GM18526 (cell line): ENCODE data around the gene SGCG.

Source experiments
- POLR2A ChIP-seq: IDR thresholded peaks from 3 replicates; pipeline ENCODE4 v1.6.1; 2011; ENCODE audit not compliant: insufficient read length; ENCODE audit errors: extremely low read depth

The SGCG gene

DNA sequence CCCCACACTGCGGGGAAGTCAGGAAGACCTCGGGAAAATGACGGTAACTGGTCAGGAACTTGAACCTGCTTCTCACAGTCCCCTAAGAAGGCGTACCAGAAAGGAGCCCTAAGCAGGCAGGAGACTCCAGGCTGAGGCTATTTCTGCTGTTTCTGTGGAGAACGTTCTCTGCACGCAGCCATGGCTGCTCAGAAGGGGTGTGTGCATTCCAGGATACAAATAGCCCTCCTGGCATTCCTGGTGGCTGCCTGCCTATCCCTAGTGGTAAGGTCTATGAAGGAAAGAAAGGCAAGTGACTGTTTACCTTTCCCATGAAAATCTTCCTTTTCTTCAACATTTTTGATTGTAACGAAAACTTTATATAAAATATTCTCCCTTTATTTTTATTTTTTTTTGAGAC lies 2.5 kb downstream of the SGCG start:
- TF ChIP-seq POLR2A: no peak

DNA sequence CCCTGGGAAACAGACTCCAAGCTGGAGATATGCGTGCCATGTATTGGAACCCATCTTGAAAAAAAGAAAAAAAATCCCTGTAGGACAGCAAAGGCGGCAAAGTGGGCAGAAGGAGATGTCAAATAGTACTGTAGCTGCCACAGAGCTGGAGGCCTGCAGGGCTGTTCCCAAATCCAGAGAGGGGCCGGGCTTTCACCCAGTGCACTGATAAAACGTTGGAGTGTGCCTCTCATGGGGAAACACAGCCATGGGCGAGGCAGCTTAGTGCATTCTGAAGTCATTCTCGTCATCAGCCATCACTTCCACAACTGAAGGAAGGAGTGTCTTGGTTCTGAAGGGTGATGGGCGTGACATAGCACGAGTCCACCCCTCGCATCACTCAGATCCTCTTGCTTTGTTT lies 4.8 kb downstream of the SGCG start:
- TF ChIP-seq POLR2A: no peak

DNA sequence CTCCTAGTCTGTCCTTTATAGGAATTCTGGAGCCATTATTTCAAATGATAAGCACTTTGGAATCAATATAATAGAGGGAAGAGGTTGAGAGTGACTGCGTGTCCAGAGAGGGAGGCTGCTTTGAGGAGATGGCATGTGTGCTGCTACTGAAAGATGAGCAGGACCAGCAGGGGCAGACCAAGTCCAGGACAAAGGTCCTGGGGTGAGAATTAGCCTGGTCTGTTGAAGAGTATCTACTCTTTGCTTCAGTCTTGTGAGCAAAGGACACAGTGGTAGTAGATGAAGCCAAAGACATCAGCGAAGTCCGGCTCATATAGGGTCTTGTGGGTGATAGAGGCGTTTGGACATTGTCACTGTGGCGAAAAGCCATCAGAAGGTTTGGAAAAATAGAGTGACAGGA lies 21.1 kb downstream of the SGCG start:
- TF ChIP-seq POLR2A: no peak

DNA sequence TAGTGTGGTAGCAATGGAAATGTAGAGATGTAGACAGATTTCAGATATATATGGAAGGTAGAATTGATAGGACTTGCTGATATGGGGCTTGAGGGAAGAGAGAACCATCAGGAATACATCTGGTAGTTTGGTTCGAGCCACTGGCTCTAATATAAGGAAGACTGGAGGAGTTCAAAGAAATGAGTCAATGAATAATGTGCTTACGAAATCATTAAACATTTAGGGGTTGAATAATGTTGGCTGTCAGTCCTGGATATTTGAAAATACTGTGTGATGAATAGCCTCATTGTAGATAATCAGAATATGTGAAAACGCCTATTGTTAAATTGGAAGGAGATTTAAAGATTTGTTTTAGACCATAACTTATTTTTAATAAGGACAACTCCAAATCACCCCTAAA lies 21.6 kb downstream of the SGCG start:
- TF ChIP-seq POLR2A: no peak

DNA sequence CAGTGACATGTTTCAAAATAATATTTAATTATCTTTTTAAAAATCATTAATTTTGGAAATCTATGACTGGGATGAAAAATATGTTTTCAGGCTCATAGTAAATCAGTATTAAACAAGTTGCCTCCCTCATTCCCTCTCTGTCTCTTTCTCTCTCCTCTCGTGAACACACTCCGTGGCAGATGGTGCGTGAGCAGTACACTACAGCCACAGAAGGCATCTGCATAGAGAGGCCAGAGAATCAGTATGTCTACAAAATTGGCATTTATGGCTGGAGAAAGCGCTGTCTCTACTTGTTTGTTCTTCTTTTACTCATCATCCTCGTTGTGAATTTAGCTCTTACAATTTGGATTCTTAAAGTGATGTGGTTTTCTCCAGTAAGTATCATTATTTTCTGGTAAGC lies 22.7 kb downstream of the SGCG start:
- no peak for TF ChIP-seq POLR2A

DNA sequence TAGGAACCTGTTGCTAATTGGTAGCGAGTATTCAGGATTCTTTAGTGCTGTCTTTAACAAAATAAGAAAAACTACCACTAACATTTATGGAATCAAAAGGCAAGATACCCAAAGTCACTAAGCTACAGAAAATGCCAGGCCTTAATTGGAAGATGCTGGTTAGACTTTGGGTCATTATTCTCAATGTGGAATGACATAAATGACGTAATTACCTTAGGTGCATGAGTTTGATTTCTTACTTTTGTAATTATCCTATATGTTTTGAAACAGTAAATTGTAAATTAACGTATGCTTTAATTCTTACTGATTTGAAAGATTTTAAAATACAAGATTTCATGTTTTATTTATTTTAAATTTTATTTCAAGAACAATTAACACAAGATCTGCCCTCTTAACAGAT lies 25.0 kb downstream of the SGCG start:
- TF ChIP-seq POLR2A: no peak

DNA sequence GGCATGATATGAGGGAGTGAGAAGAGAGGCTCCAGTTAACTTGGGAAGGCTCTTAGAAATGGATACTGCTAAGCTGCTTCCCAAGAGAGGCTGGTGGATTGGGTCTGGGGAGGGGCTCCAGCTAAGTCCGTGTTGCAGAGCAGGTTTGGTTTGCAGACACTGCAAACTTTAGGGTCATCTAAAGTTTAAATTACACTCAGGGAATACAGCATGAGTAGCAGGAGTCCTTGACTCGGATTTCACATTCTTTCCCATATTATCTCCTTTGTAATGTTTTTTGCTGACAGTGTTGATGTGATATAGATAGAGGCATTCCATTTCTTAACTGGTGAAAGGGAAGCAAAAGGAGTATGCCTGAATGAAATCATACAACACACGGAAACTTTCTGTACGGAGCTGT lies 31.9 kb downstream of the SGCG start:
- no peak for TF ChIP-seq POLR2A

DNA sequence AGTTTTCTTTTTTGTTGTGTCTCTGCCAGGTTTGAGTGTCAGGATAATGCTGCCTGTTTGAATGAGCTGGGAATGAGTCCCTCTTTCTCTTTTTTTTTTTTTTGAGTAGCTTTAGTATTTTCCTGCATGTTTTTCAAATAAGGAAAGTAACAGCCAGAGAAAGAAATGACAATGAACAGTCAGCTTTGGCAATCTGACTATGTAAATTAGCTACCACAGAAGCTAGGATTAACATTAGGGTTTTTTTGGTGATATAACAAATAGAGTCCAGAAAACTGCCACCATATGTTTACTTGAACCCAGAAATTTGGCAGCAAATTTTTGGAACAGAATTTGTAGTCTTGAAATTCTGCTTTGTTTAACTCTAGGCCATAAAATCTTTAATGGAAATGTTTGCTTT lies 50.5 kb downstream of the SGCG start:
- TF ChIP-seq POLR2A: no peak

DNA sequence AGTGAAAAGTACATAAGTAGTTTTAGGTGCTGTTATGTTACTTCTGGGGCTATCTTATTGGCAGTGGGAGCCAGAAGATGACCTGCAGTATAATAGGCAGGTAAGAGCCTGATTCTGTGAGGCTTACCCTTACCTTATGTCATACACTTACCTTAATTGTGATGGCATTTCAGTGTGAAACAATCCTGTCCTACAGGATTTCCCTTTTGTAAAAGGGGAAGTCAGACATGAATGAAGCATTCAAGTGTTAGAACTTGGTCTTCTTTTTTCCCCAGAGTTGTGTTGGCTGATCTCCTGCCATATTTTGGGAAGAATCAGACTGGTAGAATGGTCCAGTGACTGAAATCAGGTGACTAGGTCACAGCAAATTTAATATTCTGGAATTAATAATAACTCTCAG lies 55.2 kb downstream of the SGCG start:
- no peak for TF ChIP-seq POLR2A

DNA sequence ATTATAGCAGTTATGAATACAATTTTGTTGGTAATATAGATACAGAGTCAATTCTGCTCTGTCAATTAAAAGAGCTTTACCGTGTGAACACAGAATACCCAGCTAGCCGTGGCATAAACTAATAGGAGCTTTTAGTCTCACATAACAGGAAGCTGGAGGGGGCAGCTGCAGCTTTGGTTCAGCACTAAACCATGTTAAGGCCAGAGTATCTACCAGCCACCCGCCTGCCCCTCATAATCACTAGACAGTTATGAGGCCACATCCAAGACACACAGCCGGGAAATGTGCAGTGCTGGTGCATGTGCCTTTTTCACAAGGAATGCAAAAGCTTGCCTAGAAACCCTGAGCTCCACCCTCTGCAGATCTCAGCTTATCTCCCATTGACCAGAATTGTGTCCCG lies 62.3 kb downstream of the SGCG start:
- TF ChIP-seq POLR2A: no peak

DNA sequence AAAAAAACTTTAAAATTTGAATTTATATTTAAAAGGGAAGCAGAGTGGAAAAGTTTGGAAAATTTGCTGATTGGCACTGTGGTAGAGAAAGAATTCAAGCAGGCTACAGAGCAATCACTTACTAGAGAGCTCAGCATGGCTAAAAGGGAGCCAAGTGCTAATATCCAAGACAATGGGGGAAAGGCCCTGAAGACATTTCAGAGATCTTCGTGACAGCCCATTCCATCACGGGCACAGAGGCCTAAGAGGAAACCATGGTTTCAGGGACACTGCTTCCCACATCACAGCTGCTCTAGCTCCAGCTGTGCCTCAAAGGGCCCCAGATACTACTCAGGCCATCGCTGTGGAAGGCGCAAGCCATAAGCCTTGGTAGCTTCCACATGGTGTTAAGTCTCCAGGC lies 73.7 kb downstream of the SGCG start:
- TF ChIP-seq POLR2A: no peak

DNA sequence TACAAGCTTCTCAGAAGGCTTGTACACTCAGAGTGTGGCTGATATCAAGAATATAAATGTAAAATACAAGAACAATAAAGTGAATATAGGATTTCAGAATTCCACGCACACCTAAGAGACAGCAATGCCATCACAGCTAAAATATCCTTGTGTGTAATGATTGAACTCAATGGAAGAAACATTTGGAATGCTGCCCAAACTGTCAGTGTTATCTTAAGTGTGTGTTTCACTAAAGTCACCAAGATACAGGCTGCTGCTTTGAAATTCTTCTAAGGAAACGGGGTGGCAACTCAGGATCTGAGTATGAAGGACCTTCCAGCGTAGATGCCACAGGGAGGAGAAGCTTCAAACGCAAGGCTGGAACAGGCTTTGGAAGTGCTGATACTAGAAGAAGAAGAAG lies 86.8 kb downstream of the SGCG start:
- no peak for TF ChIP-seq POLR2A

DNA sequence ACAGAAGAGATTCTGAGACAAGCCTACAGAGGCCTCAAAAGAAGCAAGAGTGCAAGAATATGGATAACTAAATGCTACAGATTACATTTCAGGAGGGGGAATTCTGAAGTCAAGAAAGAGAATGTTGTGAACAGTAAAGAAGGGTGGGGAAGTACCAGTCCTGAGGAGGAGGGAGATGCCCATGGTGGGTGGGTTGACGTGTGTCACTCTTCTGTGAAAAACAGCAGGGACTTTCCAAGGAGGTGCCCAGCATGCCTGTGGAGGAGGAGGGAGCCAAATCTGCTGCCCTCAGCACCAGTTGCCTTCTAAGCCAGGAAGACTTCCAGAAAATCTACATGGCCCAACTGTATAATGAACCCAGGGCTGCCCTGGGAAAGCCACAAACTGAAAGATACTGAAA lies 87.7 kb downstream of the SGCG start:
- no peak for TF ChIP-seq POLR2A

DNA sequence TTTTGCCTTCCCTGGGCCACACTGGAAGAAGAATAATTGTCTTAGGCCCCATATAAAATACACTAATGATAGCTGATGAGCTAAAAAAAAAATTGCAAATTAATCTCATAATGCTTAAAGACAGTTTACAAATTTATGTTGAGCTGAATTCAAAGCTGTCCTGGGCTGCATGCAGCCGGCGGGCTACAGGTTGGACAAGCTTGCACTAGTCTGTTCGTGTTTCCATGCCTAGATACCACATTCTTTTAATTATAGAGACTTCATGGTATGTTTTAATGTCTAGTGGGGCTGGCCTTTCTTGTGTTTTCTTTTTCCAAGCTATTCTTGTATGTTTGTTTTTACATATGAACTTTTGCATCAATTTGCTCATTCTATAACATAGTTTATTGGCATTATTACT lies 90.6 kb downstream of the SGCG start:
- no peak for TF ChIP-seq POLR2A

DNA sequence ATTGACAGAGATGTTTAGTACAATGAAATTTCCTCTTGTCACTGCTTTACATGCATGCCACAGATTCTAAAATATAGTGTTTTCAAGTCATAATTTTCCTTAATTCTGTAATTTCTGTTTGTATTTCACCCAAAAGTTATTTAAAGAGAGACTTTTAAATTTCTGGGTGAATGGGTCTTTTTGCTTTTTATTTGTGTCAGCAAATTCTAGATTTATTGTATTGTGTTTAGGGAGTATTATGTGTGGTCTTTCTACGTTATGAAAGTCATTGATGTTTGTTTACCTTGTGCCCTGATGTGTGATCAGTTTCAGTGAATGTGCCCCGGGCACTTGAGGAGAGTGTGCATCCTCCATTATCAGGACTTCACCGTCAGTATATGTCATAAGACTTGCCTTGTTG lies 92.7 kb downstream of the SGCG start:
- TF ChIP-seq POLR2A: no peak

DNA sequence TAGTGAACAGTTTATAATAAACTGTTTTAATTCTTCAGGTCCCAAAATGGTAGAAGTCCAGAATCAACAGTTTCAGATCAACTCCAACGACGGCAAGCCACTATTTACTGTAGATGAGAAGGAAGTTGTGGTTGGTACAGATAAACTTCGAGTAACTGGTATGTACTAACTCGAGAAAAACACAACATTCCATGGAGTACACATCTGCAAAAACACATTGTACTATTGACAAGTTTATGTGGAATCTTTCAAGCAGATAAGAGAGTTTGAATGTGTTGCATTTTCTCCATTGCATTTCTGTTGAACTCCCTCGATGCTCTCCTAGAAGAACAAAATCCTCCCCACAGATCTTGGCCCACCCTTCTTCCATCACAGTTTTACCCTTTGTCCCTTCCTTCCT lies 98.5 kb downstream of the SGCG start:
- no peak for TF ChIP-seq POLR2A

DNA sequence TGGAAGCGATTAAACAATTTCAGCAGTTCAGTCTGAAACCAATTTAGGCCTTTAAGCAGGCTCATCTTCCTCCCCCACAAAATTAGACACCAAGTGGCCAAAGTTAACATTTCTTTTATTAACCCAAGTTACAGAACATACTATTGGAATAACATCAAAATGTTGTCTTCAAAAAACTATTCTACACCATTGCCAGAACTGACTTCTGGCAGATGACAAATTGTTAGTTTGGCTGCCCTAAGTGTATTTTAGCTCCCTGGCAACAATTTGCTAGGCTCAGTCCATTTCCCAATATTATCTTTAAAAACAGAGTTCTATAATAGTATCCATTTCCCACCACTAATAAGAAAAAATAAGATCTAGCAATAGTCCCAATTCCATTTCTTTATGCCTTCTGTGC lies 107.8 kb downstream of the SGCG start:
- TF ChIP-seq POLR2A: no peak

DNA sequence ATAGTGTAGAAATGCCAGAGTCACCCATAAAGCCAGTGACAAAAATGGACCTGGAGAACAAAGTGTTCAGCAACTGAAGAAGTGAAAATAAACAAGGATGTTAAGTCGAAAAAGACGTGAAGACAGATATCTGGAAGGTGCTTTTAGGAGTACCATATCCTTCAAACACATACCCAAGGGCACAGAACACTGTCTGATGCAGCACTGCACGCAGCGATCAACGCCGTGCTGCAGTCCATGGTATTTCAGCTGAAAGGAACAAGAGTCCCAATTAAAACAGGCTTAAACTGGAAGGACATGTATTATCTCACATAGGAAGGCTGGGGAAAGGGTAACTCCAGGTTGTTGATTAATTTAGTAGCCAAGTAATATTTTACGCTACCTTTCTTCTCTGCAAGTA lies 108.2 kb downstream of the SGCG start:
- no peak for TF ChIP-seq POLR2A
